Frontal cortex (tissue), 4 donors: ENCODE results near the gene TBC1D14. TPM values are rescaled to one million over a fixed set of nuclear protein-coding genes. Genes with fewer than 3 reads are reported as not detected.
A peak's percentile ranks its signal among the peaks of the same experiment; 100 is the strongest.

ENCODE experiments used
- DNase-seq, 2 donors: peaks; one replicate each; pipeline ENCODE4 v3.0.0; 2012; ENCODE audit warnings: low spot score in 2 of 2
- FAIRE-seq: peaks from 2 replicates; lab custom pipeline; 2012; peaks lifted over from hg19 to GRCh38; lab: Jason Lieb, UNC
- total RNA-seq: library from RNA; depleted of rRNA; stranded (reverse); fragments of >200 nt; gene quantifications from one replicate; pipeline ENCODE4 v1.2.3, GENCODE V29; 2014
- donor health status: control.
- donor health status: control.
- donor health status: control.

Gene TBC1D14, protein sequence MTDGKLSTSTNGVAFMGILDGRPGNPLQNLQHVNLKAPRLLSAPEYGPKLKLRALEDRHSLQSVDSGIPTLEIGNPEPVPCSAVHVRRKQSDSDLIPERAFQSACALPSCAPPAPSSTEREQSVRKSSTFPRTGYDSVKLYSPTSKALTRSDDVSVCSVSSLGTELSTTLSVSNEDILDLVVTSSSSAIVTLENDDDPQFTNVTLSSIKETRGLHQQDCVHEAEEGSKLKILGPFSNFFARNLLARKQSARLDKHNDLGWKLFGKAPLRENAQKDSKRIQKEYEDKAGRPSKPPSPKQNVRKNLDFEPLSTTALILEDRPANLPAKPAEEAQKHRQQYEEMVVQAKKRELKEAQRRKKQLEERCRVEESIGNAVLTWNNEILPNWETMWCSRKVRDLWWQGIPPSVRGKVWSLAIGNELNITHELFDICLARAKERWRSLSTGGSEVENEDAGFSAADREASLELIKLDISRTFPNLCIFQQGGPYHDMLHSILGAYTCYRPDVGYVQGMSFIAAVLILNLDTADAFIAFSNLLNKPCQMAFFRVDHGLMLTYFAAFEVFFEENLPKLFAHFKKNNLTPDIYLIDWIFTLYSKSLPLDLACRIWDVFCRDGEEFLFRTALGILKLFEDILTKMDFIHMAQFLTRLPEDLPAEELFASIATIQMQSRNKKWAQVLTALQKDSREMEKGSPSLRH
- total RNA-seq, result 207 TPM

DNA sequence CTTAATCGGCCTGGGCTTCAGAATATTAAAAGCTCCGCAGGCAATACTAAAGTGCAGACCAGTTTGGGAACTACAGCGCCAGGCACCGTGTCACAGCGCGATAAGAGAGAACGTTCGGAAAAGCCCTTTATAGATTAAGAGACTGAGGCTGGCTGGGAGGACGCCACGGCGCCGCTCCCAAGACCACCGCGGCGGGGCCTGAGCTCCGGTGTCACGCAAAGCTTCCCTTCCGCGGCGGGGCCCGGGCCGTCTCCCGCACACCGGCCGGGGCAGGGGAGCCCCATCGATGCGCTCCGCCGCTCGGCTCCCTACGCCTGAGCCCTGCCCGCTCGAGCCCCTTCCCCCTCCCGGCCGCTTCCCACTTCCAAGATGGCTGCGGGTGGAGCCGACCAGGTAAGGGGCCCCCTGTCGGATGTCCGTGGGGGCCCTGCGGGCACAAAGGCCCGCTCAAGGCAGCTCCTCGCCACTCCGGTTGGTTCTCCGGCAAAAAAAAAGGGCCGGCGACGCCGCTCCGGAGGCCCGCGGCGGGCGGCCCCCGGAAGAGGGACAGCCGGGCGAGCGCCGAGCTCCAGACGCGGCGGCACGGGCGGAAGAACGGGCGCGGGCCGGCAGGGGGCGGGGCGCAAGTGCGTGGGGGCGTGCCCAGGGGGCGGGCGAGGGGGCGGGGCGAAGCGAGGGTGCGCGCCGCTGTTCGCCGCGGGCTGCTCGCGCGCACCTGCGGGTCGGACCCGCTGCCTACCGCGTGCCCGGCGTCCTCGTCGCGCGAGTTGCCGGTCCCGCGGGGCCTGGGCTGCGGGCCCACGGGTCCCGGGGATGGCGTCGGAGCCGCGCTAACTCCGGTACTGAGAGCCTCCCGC lies at the start of gene TBC1D14:
TBC1D14 (plus strand) TSS at position 714 of the 857 bp plus-strand sequence. CDS start 13,564 bp downstream, outside the sequence.
- DNase-seq (peak; percentile 97 to 99), FAIRE-seq (no peak)

DNA sequence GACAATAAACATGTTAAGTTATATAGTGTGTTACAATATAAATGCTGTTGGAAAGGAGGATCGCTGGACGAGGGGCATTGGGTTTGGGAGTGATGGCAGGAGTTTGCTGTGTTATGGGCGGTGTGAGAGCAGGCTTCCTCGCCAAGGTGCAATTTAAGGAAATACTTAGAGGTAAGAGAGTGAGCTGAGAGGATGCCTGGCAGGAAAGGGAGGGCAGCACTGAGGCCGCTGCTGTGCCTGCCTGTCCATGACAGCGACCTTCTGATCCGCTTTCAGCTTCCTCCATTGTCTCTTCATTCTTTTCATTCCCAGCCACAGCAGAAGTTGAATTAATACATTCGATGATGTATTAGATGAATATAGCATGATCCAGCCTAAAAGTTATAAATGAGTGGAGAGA lies 41.2 kb upstream of the TBC1D14 start:
- no peak for FAIRE-seq
- DNase-seq, result no peak

DNA sequence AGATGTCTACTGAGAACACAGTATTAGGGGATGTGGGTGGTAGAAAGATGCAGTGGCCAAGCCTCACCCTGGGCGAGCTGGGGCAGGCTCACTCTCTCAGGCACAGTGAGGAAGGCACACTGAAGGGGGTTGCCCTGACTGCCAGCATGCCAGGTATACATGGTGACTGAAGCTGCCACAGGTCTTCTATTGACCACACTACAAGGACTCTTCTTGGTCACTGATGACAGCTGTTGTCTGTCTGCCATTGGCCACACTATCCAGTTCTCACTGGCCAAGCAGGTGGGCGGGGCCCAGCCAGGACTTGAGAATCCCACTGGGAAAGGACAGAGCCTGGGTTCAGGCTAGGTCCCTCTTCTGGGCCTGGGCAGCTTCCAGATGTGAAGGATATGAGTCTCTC lies 39.7 kb upstream of the TBC1D14 start:
- DNase-seq, result no peak
- FAIRE-seq, result no peak

DNA sequence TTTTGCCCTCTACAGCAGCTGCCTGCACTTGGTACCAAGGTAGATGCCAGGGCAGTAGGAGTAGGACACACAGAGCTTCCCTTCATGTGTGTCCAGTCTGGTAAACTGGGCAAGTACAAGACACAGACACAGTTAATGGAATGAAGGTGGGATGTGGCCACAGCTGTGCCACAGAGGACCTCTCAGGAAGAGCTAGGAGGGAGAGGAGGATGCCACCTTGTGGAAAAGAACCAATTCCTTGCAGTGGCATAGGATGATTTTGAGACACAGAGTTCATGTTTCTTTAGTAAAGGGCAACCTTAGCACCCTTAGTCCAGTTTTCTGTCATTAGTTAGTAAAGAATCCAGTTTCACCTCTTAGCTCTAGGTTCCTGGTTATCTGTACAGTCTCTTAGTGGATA lies 36.3 kb upstream of the TBC1D14 start:
- no peak for DNase-seq
- FAIRE-seq, result no peak

DNA sequence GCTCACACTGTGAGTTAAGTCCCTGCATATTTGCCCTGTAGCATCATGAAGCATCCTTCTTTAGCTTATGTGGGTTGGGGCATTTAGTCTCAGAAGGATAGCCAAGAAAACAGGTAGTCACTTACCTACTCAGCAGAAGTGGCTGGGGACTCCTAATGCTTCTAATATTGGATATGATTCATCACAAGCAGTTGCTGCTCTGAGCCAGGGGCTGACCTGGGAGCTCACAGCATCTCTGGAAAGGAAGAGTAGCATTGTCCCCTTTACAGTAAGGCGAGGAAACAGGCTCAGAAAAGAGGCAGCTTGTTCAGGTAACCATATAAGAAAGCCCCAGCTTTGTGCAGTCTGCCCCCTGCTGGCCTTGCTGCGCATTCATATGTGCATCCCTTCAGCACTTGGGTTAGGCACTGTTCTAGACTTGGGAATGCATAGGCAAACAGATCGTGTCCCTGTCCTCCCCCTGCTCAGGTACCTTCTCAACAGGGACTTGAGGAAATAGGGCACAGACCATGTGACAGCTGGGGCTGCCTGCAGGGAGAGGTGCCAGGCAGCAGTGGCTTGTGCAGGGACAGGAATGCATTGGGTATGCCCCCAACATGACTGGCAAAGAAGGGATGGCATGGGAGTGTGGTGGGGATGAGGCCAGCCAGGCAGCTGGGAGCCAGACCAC lies 35.7 kb upstream of the TBC1D14 start:
- no peak for FAIRE-seq

DNA sequence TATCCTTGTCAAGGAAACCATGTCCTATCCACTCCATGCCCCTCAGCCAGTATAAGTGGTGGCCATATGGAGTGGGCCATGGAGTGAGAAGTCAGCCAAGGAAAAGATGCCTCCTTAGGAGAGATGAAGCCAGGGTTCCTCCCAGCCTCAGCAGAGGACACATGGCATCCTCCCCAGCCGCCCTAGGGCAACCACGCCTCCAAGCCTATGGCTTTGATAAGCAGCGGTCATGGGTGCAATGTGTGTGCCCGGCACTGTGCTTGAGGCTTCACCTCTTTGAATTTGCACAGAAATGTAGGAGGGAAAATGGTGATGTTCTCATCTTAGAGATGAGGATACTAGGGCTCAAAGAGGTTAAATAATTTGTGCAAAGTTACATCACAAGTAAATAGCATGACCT lies 34.6 kb upstream of the TBC1D14 start:
- FAIRE-seq (no peak), DNase-seq (no peak)

More for the DNA sequence above, 35.7 kb upstream of the TBC1D14 start:
- peak in 1 of 2 donors; percentile 41 for DNase-seq

DNA sequence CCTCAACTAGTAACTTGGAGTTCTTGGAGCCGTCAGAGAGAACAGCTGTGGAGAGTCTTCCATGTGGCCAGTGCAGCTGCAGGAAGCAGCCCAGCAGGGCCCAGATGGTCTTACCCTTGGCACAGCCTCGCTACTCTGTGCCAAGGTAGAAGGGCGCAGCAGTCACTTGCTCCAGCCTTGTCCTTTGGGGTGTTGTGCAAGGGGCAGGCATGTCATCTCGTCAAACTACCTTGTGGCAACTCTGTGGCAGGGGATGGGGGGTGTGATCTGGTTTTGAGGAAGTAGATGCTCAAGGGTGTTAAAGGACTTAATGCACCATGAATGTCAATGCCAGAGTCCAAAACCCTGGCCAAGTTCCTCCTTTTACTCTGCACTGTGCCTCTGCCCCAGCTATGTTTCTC lies 34.2 kb upstream of the TBC1D14 start:
- FAIRE-seq, result no peak
- DNase-seq, result no peak

DNA sequence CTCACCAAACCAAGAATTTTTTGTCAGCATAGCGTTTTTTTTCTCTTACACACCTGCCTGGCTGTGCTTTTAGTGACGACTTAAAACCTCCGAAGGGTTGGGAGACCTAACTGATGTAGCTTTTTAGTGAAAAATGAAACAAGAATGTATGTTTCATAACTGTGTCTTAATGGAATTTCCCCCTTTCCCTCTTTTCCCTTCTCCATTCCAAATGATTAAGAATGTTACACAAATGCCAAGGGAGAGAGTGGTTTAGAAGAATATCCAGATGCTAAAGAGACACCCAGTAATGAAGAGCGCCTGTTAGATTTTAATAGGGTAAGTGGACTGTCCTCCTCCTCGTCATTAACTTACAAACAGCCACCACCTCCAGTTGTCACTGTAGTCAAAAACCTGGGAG lies 33.2 kb upstream of the TBC1D14 start:
- DNase-seq (no peak), FAIRE-seq (no peak)

DNA sequence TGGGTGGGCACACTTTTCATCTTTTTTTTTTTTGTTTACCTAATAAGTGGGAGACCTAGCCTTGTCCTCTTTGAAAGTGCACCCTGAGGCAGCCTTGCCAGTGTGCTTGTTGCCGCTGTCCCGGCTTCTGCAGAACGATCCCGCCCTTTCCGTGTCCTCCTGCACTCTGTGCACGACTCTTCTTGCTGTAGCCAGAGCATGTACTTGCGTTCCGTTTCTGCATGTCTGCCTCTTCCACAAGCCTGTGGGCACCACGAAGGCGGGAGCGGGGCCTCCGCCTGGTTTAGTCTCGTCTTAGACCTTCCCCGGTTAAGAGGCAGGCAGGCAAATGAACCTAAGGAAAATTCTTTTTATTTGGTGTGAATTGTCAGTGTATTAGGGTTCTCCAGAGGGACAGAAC lies 32.6 kb upstream of the TBC1D14 start:
- DNase-seq, result no peak
- no peak for FAIRE-seq

DNA sequence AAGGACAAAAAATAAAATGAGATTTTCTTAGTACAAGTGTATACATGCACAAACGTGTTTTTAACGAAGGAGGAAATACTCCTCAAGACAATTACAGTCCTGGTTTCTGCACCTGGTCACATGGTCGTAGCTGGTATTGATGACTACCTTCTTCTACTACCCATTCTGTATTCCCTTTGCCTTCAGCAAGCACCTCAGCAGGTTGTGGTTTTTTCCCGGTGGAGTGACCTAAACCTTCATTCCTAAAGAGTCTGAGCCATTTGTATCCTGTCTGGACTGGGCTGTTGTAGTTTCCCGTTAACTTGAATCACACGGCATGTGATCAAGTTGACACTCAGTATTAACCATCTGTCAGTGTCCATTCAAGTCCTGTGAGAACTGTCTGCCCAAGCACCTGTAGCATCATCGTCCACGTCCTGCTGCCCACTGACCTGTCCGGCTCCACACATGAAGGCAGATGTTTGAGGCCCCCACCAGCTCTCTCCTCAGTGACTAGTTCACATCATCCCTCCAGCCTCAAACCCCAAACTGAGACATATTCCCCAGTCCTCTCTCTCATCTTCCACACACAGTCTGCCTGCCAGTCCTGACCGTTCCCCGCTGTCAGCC lies 31.1 kb upstream of the TBC1D14 start:
- DNase-seq (no peak), FAIRE-seq (no peak)

DNA sequence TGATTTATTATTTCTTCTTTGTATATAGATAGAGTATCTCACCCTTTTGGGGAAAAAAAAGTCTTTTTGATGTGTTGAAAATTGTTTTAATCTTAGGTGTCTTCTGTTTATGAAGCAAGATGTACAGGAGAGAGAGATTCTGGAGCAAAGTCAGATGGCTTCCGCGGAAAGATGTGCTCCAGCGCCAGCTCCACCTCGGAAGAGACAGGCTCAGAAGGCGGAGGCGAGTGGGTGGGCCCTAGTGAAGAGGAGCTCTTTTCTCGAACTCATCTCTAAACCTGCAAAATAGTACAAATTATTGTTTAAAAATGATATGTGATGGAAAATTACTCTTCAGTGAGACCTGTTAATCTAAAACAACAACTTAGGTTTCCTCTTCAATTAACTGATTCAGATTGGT lies 28.9 kb upstream of the TBC1D14 start:
- FAIRE-seq (no peak), DNase-seq (no peak)

DNA sequence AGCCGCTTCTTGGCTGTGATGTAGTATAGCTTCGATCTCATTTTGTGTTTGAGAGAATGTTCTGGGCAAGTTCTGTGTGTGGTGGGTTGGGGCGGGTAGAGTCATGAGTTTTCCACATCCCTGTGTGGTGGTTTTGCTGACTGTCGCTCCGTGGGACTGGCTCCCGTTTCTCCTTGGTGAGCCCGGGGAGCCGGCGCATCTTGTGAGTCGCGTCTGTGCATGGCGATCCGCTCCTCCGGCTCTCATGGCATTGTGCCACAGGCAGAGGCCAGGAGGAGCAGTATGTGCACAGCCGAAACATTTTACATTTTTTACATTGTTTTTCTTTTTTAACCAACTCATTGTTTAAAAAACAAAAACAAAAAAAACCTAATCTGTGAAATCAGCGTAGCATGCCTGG lies 27.7 kb upstream of the TBC1D14 start:
- FAIRE-seq, result no peak
- DNase-seq, result no peak

DNA sequence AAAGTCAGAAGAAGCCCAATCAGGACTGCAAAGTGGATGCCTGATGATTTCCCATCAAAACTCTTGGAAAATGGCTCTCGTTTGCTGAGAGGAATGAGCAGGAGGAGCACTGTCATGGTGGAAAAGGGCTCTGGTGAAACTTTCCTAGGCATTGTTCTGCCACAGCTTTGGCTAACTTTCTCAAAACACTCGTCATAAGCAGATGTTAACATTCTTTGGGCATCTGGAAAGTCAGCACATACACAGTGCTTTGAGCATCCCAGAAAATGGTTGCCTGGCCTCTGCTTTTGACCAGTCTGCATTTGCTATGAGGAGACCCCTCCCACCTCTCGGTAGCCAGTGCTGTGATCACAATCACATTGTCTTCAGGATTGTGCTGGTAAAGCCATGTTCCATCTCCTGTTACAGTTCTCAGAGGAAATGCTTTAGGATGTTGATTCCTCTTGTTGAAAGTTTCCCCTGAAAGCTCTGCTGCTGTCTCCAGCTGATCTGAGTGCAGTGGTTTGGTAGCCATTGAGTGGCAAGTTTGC lies 25.2 kb upstream of the TBC1D14 start:
- no peak for FAIRE-seq

DNA sequence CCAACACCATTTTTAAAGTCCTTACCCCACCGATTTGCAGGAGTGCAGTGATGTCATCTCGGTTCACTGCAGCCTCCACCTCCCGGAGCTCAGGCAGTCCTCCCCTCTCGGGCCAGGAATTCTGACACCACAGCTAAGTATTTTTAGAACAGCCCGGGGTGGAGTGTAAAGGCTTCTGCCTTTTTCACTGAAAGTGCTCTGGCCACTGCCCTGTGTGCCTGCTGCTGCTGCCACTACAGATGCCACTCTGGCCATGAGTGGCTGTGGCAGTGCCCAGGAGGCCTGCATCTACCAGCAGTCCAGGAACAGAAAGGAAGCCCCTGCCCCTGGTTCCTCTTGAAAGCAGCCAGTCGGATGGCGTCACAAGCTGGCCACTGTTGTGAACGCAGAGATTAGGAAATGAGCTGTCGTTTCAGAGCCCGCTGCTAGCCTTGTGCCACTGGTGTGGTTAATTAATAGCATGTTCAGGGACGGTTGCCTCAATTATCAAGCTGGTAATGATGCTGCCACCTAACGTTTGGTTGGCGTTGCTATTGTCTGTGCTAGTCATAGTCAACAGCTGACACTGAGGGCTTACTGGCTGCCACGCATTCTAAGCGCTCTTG lies 23.6 kb upstream of the TBC1D14 start:
- FAIRE-seq (no peak), DNase-seq (peak; percentile 65 to 68)

More for the DNA sequence above, 25.2 kb upstream of the TBC1D14 start:
- no peak for DNase-seq

DNA sequence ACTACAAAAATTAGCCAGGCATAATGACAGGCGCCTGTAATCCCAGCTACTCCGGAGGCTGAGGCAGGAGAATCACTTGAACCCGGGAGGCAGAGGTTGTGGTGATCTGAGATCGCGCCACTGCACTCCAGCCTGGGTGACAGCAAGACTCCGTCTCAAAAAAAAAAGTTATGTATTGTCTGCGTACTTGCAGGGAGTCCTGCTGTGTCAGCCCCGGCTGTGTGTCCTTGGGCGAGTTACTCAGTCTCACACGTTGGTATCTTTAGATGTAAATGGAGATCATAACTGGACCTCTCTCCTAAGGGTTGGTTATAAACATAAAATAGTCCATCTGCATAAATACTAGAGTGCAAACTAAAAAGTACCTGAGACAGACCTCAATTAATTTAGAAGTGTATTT lies 22.7 kb upstream of the TBC1D14 start:
- DNase-seq (no peak), FAIRE-seq (no peak)

DNA sequence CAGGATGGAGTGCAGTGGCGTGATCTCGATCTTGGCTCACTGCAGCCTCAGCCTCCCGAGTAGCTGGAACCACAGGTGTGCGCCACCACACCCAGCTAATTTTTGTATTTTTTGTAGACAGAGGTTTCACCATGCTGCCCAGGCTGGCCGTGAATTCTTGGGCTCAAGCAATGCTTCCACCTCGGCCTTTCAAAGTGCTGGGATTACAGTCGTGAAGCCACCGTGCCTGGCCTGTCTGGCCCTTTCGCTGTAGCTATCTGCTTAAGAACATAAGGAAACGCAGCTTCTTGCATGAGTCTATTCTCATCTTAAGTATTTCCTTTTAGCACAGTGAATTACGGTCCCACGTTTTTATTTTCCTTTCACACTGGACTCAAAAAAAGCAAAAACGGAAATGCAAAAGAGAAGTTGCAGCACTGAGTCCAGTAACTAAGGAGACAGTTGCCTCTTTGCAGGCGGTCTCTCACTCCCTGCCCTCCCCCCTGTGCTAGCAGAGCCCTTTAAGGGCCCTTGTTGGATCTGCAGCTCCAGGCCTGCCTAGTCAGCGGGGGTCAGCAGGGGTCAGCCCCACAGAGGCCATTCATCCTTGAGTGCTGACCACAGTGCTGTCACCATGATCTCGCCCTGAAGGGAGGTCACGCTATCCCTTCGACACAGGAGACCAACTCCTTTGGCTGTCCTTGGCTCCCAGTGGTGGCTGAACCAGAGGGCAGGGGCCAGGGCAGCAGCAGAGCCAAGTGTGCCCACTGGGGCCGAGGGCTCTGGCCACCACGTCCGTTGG lies 21.8 kb upstream of the TBC1D14 start:
- DNase-seq, result no peak
- no peak for FAIRE-seq

DNA sequence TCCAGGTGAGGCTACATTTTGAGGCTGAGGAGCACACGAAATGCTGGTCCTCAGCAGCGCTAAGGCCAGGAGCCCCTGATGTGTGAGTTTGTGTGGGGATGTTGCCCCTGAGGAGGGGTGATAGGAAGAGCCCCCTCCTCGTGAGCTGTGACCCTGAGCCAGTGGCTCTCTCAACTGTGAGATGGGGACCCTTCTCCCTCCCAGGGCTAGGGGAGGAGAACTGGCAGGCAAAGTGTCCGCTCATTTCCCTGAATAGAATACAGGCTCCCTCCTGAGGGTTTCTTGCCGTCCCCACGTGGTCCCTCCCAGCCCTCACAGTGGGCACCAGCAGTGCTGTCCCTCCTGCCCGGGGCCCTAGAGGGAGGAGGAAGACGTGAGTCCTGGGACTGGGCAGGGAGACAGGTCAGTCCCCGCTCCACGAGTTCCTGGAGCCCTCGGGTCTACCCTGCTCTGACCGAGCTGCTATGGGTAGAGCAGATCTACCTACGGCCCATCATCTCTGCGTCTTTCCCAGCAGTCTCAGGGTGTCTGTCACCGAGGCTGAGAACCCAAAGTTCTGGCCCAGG lies 21.0 kb upstream of the TBC1D14 start:
- DNase-seq (no peak), FAIRE-seq (no peak)
